GM19023 (cell line): ENCODE data around the gene CES3.
"Not testable (repeated sequence)": the region's sequence is repeated elsewhere in the genome, so short reads cannot be mapped to it uniquely, and the experiment has no call there.

Source experiments
- ATAC-seq: cut with Tn5 transposase; IDR thresholded peaks from one replicate; pipeline ENCODE4 v1.9.1; 2021; ENCODE audit warnings: mild to moderate bottlenecking, moderate library complexity; ENCODE audit not compliant: unreplicated experiment

CES3 gene

DNA sequence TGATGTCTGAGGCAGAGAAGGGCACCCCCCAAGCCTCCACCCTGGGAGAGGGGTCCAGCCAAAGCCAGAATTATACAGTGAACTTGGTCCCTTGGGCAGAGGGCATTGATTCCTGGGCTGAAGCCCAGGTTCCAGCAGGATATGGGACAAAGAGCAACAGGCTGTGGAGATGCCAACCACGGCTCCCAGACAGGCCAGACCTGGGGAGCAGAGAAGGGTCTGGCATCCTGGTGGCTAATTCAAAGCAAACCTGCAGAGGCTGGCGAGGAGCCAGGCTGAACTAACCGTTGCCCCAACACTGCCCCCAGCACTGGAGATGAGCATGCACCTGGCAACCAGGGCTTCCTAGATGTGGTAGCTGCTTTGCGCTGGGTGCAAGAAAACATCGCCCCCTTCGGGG, 3.0 kb downstream of the CES3 start:
- ATAC-seq: no peak

- no peak for ATAC-seq
Measured at GRCh38 chr16:66968847-66969246, 7.8 kb downstream of the CES3 start.

- ATAC-seq: no peak
Measured at GRCh38 chr16:66970775-66971720, 10.0 kb downstream of the CES3 start.

GRCh38 chr16:66972983-66973382, 11.9 kb downstream of the CES3 start:
- ATAC-seq: no peak

DNA sequence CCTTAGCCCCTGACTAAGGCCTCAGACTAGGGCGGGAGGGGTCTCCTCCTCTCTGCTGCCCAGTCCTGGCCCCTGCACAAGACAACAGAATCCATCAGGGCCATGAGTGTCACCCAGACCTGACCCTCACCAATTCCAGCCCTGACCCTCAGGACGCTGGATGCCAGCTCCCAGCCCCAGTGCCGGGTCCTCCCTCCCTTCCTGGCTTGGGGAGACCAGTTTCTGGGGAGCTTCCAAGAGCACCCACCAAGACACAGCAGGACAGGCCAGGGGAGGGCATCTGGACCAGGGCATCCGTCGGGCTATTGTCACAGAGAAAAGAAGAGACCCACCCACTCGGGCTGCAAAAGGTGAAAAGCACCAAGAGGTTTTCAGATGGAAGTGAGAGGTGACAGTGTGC, 12.7 kb downstream of the CES3 start:
- no peak for ATAC-seq

- ATAC-seq: not testable (repeated sequence)
Measured at GRCh38 chr16:66974156-66974931, 13.3 kb downstream of the CES3 start.

DNA sequence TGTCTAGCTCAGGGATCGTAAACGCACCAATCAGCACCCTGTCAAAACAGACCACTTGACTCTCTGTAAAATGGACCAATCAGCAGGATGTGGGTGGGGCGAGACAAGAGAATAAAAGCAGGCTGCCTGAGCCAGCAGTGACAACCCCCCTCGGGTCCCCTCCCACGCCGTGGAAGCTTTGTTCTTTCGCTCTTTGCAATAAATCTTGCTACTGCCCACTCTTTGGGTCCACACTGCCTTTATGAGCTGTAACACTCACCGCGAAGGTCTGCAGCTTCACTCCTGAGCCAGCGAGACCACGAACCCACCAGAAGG, 13.8 kb downstream of the CES3 start:
- not testable (repeated sequence) for ATAC-seq

DNA sequence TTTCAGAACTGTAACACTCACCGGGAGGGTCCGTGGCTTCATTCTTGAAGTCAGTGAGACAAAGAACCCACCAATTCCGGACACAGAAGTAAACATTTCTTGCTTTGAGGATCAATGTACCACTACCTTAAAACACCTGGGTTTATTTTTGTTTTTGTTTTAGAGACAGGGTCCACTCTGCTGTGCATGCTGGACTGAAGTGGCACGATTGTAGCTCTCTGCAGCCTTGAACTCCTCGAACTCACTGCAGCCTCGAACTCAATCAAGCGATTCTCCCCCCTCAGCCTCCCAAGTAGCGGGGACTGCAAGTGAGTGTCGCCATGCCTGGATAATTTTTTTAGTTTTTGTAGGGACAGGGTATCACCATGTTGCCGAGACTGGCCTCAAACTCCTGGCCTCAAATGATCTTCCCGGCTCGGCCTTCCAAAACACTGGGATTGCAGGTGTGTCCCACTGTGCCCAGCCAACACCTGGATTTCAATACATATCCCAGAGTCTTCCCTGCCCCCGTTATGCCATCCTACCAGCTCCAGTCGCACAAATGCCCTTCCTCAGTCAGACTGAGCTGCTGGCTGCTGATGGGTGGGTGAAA, 14.3 kb downstream of the CES3 start:
- no peak for ATAC-seq

DNA sequence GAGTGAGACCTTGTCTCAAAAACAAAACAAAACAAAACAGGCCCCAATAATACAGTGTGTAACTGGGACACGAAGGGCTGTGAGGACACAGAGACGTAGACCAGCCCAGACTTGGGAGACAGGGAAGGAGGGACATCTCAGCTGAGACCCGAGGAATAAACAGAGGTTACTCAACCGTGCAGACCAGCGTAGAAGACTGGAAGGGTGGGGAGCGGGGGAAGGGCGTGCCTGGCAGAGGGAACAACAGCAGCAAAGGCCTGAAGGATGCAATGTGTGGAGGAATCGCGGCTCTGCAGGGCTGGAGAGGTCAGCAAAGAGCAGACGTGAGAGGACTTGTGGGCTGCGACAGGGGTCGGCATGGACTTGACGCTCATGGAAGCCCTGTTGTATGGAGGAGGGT, 15.7 kb downstream of the CES3 start:
- ATAC-seq: no peak

GRCh38 chr16:66977341-66978113, 16.5 kb downstream of the CES3 start:
- peak; percentile 80 for ATAC-seq

DNA sequence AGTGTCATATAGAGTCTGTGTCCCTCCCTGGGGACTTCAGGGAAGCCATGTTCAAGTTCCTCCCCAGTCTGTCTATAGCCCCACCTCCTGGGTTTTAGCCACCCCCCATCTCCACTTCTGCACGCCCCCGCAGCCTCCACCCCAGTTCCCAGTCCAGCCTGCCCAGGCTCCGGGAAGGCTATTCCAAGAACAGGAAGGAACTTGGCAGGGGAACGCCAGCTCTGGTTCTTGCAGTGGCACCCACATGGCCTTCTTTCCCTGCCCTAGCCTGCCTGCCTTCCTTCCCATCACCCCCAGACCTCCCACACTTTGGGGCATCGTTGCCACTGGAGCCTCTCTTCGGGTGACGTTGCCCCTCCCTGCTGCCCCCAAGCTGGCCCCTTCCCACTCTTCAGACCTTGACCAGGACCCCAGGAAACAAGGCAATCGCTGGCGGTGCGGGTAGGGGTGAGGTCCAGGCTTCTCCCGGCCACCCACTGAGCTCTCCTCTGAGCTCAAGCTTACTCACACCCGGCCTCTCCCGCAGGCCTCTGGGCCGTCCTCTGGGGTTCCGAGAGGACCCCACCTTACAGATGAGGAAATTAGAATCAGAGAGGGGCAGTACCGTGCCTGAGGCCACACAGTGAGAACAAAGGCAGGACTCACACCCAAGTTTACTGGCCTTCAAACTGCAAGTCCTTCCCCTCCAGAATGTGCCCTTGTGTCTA, 18.1 kb downstream of the CES3 start:
- no peak for ATAC-seq

- ATAC-seq: no peak
Measured at GRCh38 chr16:66983033-66983432, 22.0 kb downstream of the CES3 start.

DNA sequence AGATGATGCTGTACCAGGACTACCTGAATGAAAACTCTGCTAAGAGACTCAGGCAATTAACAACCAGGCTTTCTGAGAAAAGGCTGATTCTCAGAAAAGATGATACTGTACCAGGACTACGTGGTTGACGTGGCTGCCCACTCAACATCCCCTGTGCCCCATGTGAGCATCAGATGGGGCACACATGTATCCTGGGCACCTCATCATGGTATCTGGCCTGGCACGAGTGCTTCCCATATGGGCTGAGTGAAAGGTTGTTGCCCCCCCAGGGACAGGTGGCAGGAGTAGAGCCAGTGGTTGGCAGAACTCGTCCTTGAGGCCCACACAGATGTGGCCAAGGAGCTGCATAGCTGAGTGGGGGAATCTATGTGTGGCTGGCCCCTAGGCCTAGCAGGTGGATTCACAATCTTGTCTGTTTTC, 23.8 kb downstream of the CES3 start:
- ATAC-seq: no peak

DNA sequence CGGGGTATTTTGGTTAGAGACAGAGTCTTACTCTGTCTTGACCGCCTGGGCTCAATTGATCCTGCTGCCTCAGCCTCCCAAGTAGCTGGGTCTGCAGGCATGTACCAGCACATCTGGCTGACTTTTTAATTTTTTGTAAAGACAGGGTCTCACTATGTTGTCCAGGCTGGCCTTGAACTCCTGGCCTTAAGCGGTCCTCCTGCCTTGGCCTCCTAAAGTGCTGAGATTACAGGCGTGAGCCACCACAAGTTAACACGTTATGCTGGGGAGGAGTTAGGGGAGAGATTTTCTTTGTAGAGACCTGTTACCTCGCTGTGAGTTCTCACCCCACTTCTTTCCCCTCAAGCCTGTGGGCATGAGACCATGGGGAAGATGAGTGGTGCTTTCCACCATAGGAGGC, 25.5 kb downstream of the CES3 start:
- no peak for ATAC-seq

DNA sequence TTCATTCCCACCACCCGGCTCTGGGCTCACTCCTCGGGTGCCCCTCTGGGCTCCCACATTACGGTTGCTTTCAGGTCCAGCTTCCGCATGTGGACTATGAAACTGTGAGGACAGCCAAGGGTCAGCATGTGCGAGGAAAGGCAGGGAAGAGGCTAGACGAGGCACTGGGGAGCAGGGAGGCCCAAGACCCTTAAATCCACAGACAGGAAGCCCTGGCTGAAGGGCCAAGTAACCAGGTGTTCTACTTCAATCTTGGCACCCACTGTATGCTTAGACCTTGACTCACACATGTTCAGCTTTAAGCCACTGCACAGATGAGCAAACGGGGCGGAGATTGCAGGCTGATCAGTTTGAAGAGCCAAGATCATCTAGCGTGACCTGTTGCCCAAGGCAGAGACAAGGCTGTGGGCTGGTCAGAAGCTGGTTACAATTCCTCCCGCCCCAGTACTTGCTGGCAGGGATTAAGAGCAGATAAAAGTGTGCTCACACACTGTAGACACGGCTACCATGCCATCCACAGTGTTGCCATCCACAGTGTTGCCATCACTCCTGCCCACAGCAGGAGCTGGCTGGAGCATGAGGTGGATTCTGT, 27.2 kb downstream of the CES3 start, which contains the start of gene CES4A:
CES4A (plus strand) TSS at position 393 of the 592 bp plus-strand sequence; CDS start at position 577, 184 bp downstream.
- ATAC-seq: no peak

GRCh38 chr16:66991545-66992077, 30.5 kb downstream of the CES3 start:
- ATAC-seq: no peak

GRCh38 chr16:66993558-66993957, 32.5 kb downstream of the CES3 start:
- not testable (repeated sequence) for ATAC-seq

- ATAC-seq: no peak
Measured at GRCh38 chr16:66996324-66996982, 35.4 kb downstream of the CES3 start.

DNA sequence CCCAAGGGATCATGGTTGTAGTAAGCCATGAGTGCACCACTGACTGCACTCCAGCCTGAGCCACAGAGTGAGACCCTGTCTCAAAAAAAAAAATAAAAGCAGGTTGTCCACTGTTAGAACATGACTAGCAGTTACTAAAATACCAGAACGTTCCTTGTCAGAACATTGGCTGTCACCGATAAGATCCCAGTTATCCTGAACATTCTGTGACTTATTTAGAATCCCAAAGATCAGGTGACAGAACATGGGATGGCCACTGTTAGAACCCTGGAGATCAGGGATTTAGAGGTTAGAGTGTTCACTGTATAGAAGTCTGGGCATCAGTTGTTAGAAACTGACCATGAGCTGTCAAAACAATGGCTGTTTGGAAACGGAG, 35.9 kb downstream of the CES3 start:
- no peak for ATAC-seq
